Uterus (tissue), 2 donors: Measurements from ENCODE around the gene HAUS5.

Source experiments
- POLR2A ChIP-seq, 2 donors: fragments of 450-650 bp; IDR thresholded peaks; one replicate each; pipeline ENCODE4 v1.6.1; 2016; ENCODE audit warnings: antibody characterized with exemption in 2 of 2, mild to moderate bottlenecking in 1 of 2, moderate library complexity in 1 of 2
- TF ChIP-seq, protein P1 (sequence below), 4 experiments: fragments of 200-600 bp in 2 of 4; fragments of 450-650 bp in 2 of 4; sonication (generic) in 2 of 4; IDR thresholded peaks; one replicate each; pipeline ENCODE4 v1.5.1; 2016 to 2019; ENCODE audit warnings: antibody characterized with exemption in 4 of 4, mild to moderate bottlenecking in 2 of 4, moderate library complexity in 1 of 4

- TF ChIP-seq, protein P1, sequence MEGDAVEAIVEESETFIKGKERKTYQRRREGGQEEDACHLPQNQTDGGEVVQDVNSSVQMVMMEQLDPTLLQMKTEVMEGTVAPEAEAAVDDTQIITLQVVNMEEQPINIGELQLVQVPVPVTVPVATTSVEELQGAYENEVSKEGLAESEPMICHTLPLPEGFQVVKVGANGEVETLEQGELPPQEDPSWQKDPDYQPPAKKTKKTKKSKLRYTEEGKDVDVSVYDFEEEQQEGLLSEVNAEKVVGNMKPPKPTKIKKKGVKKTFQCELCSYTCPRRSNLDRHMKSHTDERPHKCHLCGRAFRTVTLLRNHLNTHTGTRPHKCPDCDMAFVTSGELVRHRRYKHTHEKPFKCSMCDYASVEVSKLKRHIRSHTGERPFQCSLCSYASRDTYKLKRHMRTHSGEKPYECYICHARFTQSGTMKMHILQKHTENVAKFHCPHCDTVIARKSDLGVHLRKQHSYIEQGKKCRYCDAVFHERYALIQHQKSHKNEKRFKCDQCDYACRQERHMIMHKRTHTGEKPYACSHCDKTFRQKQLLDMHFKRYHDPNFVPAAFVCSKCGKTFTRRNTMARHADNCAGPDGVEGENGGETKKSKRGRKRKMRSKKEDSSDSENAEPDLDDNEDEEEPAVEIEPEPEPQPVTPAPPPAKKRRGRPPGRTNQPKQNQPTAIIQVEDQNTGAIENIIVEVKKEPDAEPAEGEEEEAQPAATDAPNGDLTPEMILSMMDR (IDR thresholded peaks at IDR 0.05): no peak
- TF ChIP-seq POLR2A (IDR thresholded peaks at IDR 0.05): peak in 1 of 2 donors; percentile 65
These were observed 31.0 kb downstream of the HAUS5 start for GRCh38 chr19:35643255-35644205.
